Head of caudate nucleus (tissue), 42 donors: Measurements from ENCODE around the gene TNNI2.

Experiments used
- DNase-seq, 42 donors: peaks; one replicate each; pipeline versions ENCODE4 v3.0.0 to v3.0.0-alpha.2; 2020 to 2021; ENCODE audit warnings: mixed read lengths in 7 of 42
- intact Hi-C: fragments of 100-400 bp; cut with DNase I; formaldehyde crosslinking; loops from one replicate; pipeline ENCODE4 v1.15.0; 2022

The TNNI2 gene

DNA sequence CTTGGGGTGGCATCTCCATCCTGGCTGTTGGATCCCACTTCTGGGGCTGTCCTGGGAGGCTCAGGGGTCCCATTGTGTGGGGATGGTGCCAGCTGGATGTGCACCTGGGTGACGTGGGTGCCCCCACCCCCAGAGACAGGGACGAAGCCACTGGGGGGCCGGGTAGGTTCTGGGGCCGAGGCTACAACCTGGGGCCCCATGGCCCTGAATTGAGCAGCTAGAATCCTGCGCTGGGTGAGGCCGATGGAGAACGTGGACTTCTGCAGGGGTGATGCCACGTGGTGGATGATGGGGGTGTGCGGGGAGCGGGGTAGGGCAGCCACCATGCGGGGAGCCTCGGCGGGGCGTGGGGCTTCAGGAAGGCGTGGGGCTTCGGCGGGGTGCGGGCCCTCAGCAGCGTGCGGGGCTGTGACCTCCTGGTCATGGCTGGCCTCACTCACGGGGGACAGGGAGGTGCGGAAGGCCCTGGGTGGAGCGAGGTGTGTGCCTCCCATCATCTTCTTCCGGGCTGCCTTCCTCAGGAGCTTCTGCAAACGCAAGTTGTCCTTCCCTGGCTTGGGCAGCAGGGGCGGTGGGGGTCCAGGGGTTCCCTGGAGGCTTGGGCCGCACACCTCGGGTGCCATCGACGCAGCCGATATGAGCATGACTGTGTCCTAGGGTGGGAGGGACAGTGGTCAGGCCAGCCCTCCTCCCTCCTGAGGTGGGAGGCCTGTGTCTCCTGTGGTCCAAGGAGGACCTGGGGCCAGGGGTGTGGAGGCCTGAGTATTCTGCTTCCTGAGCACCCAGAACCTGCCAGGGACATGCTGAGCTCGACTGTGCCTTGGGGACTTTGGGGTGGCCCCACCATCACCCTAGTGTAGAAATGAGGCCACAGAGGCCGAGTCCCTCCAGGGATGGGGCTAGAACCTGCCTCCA is 51.4 kb downstream of the TNNI2 start:
- intact Hi-C loops, result loop anchor here (10.0 kb wide), 1 partner anchor 255 kb away; no protein-coding TSS in a partner anchor
- peak in 1 of 42 donors; percentile 7 for DNase-seq
